LNCAP (cell line): ENCODE data around the gene SRSF4.

ENCODE experiments used
- CTCF ChIP-seq: fragments of 450-650 bp; IDR thresholded peaks from 2 replicates; pipeline ENCODE4 v1.5.1; 2017; ENCODE audit warnings: mild to moderate bottlenecking

SRSF4 gene

GRCh38 chr1:29222686-29223085, 41.0 kb upstream of the SRSF4 start:
- TF ChIP-seq CTCF = no peak

GRCh38 chr1:29221296-29221695, 39.6 kb upstream of the SRSF4 start:
- TF ChIP-seq CTCF = no peak

- no peak for TF ChIP-seq CTCF
These were observed 36.5 kb upstream of the SRSF4 start for GRCh38 chr1:29218223-29218622.

GRCh38 chr1:29217633-29218032, 35.9 kb upstream of the SRSF4 start:
- no peak for TF ChIP-seq CTCF

GRCh38 chr1:29213055-29213454, 31.4 kb upstream of the SRSF4 start:
- TF ChIP-seq CTCF = no peak

- no peak for TF ChIP-seq CTCF
These were observed 29.7 kb upstream of the SRSF4 start for GRCh38 chr1:29211086-29212030.

- TF ChIP-seq CTCF = no peak
These were observed 28.8 kb upstream of the SRSF4 start for GRCh38 chr1:29210278-29211085.
